WERI-Rb-1 (cell line): ENCODE results near the gene DNAH2.

ENCODE experiments used
- DNase-seq: peaks from one replicate; pipeline ENCODE4 v3.0.0-alpha.2; 2020
- H3K27ac ChIP-seq: fragments of 250-450 bp; sonication (Bioruptor Pico); 2 replicates; pipeline ENCODE4 v1.5.1; 2020; ENCODE audit warnings: mild to moderate bottlenecking, moderate library complexity
- H3K27me3 ChIP-seq: fragments of 250-450 bp; sonication (Bioruptor Pico); 2 replicates; pipeline ENCODE4 v1.5.1; 2021; ENCODE audit warnings: mild to moderate bottlenecking, low read depth, moderate library complexity; ENCODE audit not compliant: insufficient read depth, severe bottlenecking
- H3K36me3 ChIP-seq: fragments of 250-450 bp; sonication (Bioruptor Pico); 2 replicates; pipeline ENCODE4 v1.5.1; 2020; ENCODE audit warnings: mild to moderate bottlenecking, moderate library complexity
- H3K4me3 ChIP-seq: 2 replicates; pipeline ENCODE4 v1.5.1; 2011; ENCODE audit warnings: low read depth, mild to moderate bottlenecking, control low read depth, low read length
- H3K9me3 ChIP-seq: fragments of 250-450 bp; sonication (Bioruptor Pico); 2 replicates; pipeline ENCODE4 v1.5.1; 2021; ENCODE audit warnings: mild to moderate bottlenecking, moderate library complexity; ENCODE audit not compliant: severe bottlenecking
- TF ChIP-seq, protein P1 (sequence below): IDR thresholded peaks from 2 replicates; pipeline ENCODE4 v1.5.1; 2011; ENCODE audit warnings: low read depth, mild to moderate bottlenecking, control low read depth, inconsistent platforms, low read length

Gene DNAH2

DNA sequence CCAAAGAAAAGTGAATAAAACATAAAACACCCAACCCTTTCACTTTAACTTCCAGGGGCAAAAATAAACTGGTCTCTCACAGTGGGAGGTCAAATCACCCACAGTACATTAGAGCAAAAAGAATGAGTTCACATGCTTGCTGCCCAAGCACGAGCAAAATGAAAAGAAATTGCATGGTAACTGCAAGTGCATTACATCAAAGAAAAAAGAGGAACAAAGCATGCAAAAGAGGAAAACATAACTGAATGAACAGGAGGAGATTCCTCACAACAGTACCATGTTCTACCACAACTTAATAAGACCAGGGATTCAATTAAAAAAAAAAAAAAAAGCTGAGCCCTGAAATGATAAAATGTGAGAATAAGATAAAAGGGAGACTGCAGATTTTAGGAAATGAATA, 12.3 kb downstream of the DNAH2 start:
- DNase-seq, result no peak
- Histone ChIP-seq H3K4me3 (no peak overlapping the region), H3K36me3 (no peaks in the 10 kb centered on the region), H3K9me3 (no peaks in the 10 kb centered on the region), H3K27me3 (no peaks in the 10 kb centered on the region), H3K27ac (no peak overlapping the region)
- TF ChIP-seq, protein P1, sequence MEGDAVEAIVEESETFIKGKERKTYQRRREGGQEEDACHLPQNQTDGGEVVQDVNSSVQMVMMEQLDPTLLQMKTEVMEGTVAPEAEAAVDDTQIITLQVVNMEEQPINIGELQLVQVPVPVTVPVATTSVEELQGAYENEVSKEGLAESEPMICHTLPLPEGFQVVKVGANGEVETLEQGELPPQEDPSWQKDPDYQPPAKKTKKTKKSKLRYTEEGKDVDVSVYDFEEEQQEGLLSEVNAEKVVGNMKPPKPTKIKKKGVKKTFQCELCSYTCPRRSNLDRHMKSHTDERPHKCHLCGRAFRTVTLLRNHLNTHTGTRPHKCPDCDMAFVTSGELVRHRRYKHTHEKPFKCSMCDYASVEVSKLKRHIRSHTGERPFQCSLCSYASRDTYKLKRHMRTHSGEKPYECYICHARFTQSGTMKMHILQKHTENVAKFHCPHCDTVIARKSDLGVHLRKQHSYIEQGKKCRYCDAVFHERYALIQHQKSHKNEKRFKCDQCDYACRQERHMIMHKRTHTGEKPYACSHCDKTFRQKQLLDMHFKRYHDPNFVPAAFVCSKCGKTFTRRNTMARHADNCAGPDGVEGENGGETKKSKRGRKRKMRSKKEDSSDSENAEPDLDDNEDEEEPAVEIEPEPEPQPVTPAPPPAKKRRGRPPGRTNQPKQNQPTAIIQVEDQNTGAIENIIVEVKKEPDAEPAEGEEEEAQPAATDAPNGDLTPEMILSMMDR, result no peak

DNA sequence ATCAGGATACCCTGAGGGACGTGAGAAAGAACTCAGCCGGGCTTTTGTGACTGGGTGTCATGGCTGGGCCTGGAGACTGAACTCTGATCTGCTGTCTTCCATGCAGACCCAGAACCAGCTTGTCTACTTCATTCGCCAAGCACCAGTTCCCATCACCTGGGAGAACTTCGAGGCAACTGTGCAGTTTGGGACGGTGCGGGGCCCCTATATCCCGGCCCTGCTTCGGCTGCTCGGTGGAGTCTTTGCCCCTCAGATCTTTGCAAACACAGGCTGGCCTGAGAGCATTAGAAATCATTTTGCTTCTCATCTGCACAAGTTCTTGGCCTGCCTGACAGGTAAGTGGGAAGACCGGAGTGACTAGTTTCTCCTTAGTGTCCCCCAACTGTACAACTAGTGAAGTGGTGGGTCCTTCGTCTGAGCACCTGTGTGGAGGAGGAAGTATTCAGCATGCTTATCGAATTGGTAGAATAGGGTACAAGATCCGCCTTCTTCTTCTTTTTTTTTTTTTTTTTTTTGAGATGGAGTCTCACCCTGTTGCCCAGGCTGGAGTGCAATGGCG, 15.5 kb downstream of the DNAH2 start:
- Histone ChIP-seq H3K4me3 (no peak overlapping the region), H3K9me3 (no peaks in the 10 kb centered on the region), H3K27me3 (no peaks in the 10 kb centered on the region), H3K36me3 (no peaks in the 10 kb centered on the region), H3K27ac (no peak overlapping the region)
- no peak for DNase-seq
- TF ChIP-seq, protein P1, result no peak

DNA sequence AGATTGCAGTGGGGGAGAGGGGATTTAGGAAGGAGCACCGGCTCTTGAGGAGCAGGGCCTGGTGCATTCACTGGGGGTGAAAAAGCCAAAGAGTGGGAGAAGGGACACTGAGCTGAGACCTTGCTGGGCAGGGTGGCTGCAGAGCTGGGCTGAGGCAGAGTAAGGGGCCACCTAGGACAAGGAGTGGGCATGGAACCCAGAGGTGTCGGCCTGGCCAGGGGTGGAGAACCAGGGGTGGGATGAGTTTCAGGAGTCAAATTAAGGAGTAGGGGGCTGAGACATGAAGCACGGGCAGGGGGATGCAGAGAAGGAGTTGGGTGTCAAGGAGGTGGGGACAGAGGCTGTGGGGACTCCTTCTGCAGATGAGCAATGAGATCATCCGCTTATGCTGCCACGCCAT, 20.1 kb downstream of the DNAH2 start:
- Histone ChIP-seq H3K4me3 (no peak overlapping the region), H3K27ac (no peak overlapping the region), H3K27me3 (no peaks in the 10 kb centered on the region), H3K36me3 (no peaks in the 10 kb centered on the region), H3K9me3 (no peaks in the 10 kb centered on the region)
- no peak for DNase-seq
- TF ChIP-seq, protein P1, result no peak

DNA sequence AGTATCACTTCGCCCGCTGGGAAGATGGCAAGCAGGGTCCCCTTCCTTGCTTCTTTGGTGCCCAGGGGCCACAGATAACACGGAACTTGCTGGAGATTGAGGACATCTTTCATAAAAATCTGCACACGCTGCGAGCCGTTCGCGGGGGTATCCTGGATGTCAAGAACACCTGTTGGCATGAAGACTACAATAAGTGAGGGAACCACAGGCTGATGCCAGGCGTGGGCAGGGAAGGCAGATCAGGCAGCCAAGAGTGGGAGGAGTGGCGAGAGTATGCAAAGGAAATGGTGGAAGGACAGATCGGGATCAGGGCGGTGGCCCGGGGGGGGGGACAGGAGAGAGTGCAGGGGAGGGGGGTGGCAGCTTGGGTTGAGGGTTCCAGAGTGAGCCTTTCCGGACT, 22.2 kb downstream of the DNAH2 start:
- TF ChIP-seq, protein P1, result no peak
- H3K9me3 ChIP-seq, result no peaks in the 10 kb centered on the region
- no peak for DNase-seq
- no peaks in the 10 kb centered on the region for H3K27me3 ChIP-seq
- no peaks in the 10 kb centered on the region for H3K36me3 ChIP-seq
- H3K4me3 ChIP-seq, result no peak overlapping the region
- H3K27ac ChIP-seq, result no peak overlapping the region

DNA sequence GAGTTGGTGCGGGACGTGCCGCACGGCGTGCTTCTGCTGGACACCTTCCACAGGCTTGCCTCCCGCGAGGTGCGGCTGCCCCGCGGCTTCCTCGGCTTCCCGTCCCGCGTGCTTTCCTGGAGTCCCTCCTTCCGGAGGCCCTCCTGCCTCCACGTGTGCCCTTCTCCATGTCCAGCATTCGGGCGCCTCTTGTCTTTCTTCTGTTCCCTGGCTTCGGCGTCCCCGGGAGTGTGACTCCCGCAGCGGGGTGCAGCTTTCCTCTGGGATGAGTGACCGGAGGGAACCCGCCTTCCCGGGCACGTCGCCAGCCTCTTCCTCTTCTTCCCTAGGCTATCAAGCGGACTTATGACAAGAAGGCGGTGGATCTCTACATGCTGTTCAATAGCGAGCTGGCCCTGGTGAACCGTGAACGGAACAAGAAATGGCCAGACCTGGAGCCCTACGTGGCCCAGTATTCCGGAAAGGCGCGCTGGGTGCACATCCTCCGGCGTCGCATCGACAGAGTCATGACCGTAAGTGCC, 23.0 kb downstream of the DNAH2 start:
- H3K36me3 ChIP-seq, result no peaks in the 10 kb centered on the region
- TF ChIP-seq, protein P1, result no peak
- no peaks in the 10 kb centered on the region for H3K27me3 ChIP-seq
- no peak overlapping the region for H3K4me3 ChIP-seq
- no peak overlapping the region for H3K27ac ChIP-seq
- no peaks in the 10 kb centered on the region for H3K9me3 ChIP-seq
- no peak for DNase-seq

DNA sequence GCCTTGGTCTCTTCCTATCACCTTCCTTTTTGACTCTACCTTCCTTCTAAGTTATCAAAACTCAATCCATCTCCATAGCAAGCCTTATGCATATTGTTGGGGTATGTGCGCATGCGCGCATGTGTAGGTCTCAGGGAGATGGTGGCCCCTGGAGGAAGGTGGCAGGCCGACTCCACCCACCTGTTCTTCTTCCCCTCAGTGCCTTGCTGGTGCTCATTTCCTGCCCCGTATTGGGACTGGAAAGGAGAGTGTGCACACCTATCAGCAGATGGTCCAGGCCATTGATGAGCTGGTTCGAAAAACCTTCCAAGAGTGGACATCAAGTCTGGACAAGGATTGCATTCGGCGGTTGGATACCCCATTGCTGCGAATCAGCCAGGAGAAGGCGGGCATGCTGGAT, 25.2 kb downstream of the DNAH2 start:
- H3K36me3 ChIP-seq, result no peaks in the 10 kb centered on the region

More for the DNA sequence above, 25.2 kb downstream of the DNAH2 start:
- Histone ChIP-seq H3K27me3 (no peaks in the 10 kb centered on the region), H3K4me3 (no peak overlapping the region), H3K27ac (no peak overlapping the region), H3K9me3 (no peaks in the 10 kb centered on the region)
- DNase-seq, result no peak
- TF ChIP-seq, protein P1, result no peak
